SH-SY5Y (cell line): ENCODE results near the gene FAM98B.

Experiments used
- GATA2 ChIP-seq: IDR thresholded peaks from 2 replicates; pipeline ENCODE4 v1.6.1; 2011; ENCODE audit warnings: mild to moderate bottlenecking, low read depth, low read length
- GATA3 ChIP-seq: IDR thresholded peaks from 2 replicates; pipeline ENCODE4 v1.6.1; 2011; ENCODE audit warnings: low read depth, mild to moderate bottlenecking, low read length, moderate library complexity

- TF ChIP-seq GATA2 (no peak), GATA3 (no peak)
Measured at GRCh38 chr15:38412466-38412865, 41.5 kb upstream of the FAM98B start.
